Omental fat pad (tissue), 4 donors: ENCODE measurements around the gene DST. TPM values are rescaled to one million over a fixed set of nuclear protein-coding genes. Genes with fewer than 3 reads are reported as not detected.

Experiments used
- ATAC-seq: fragments of 150-250 bp; one replicate; pipeline ENCODE4 v1.9.1; 2016; ENCODE audit warnings: mild to moderate bottlenecking, moderate library complexity; ENCODE audit not compliant: low FRiP score
- DNase-seq: peaks from one replicate; pipeline ENCODE4 v3.0.0-alpha.2; 2019; ENCODE audit warnings: low spot score
- total RNA-seq, 4 donors: library from RNA; depleted of rRNA; stranded (reverse); fragments of >200 nt; gene quantifications; one replicate each; pipeline ENCODE4 v1.1.0, GENCODE V29; 2016
- TF ChIP-seq, protein P1 (sequence below), 3 donors: fragments of 450-650 bp; IDR thresholded peaks; one replicate each; pipeline ENCODE4 v1.5.1; 2016 to 2017; ENCODE audit warnings: antibody characterized with exemption in 3 of 3, mild to moderate bottlenecking in 3 of 3, moderate library complexity in 2 of 3

Gene DST
- total RNA-seq, 4 donors from 2014 or later = 126 to 371 (median 160) TPM

DNA sequence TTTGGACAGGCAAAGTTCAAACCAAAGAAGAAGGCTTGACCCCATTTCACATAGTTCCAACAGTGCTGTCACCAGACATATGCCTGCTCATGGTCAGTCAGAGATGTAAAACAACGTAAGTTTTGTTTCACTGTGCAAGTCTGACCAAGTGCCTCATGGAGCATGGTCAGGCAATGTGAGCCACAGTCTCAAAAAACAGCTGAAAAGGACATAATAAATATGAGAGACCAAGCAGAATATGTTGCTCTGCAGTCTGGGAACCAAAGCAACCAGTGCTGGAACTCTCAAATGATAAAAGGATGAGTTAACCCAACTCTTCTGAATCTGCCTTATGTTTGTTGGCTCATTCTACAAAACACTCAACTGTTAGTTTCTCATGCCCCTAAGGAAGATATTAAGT, 39.9 kb upstream of the DST start:
- no peak for ATAC-seq

DNA sequence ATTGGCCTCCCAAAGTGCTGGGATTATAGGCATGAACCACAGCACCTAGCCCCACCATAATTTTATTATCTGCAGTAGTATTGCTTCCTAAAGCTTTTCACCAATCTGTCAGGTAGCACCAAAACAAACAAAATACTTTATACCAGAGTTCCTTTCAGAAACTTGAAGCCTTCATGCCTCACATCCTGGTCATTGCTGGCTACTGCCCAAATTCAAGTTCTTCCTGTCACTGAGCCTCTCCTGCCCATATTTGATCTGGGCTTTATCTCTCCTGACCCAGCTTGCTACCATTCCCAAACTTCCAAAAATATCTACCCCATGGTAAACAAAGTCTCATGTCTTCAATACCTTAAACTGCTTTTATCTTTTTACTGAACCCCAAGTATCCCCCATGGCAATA, 34.9 kb upstream of the DST start:
- ATAC-seq = no peak
- no peak for DNase-seq
- TF ChIP-seq, protein P1, sequence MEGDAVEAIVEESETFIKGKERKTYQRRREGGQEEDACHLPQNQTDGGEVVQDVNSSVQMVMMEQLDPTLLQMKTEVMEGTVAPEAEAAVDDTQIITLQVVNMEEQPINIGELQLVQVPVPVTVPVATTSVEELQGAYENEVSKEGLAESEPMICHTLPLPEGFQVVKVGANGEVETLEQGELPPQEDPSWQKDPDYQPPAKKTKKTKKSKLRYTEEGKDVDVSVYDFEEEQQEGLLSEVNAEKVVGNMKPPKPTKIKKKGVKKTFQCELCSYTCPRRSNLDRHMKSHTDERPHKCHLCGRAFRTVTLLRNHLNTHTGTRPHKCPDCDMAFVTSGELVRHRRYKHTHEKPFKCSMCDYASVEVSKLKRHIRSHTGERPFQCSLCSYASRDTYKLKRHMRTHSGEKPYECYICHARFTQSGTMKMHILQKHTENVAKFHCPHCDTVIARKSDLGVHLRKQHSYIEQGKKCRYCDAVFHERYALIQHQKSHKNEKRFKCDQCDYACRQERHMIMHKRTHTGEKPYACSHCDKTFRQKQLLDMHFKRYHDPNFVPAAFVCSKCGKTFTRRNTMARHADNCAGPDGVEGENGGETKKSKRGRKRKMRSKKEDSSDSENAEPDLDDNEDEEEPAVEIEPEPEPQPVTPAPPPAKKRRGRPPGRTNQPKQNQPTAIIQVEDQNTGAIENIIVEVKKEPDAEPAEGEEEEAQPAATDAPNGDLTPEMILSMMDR (IDR thresholded peaks at IDR 0.05) = no peak

More for the DNA sequence above, 39.9 kb upstream of the DST start:
- no peak for DNase-seq
- TF ChIP-seq, protein P1 (IDR thresholded peaks at IDR 0.05) = no peak

DNA sequence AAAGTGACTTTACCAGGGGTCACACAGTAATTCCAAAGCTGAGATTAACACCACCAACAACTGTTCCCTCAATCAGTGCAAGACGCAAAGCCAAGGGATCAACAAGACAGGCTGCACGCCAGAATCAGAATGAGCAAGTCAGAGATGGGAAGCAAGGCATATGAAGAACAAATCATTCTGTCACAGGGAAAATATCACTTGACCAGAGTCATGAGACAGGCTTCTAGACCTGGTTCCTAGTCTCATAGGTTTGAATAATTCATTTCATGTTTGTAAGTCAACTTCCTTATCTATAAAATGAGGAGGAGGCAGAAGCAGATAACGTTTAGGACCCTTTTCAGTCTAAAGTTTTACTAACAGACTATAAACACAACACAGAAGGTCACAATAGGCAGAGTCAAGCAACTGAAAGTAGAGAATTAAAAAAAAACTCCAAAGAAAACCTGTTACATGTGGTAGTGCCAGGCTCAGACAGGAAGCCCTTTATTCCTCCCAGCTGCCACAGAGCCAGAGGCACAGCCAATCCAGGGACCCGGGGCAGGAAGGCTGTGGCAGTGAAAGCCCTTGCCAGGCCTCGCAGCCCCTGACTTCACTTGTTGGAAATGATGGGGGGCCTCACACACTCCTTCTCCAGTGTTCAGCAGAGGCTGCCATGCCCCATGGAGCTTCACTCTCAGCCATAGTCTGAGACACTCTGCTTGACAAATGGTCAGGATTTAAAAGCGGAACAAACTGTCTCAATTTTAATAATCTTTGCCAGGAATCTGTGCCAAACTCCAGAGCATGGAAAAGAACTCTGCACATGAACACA, 29.2 kb upstream of the DST start:
- DNase-seq (no peak), ATAC-seq (no peak)
- TF ChIP-seq, protein P1 (IDR thresholded peaks at IDR 0.05) = no peak

DNA sequence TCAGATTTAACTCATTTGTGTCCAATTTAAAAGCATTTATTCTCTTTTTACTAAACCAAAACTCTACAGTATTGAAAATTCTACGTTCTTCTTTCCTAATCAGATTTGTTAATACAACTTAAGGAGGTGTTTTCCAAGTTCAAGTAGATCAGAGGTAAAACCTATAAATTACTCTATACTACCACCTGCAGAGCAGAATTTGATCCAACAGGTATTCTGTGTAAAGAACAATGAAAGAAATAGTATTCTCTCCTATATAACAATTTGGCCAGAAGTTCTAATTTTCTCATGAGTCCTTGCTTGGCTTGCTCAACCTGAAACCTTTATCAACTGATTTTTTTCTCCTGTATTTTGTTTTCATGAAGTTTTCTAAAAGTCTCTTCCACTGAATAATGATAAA, 28.5 kb upstream of the DST start:
- ATAC-seq (no peak), DNase-seq (no peak)
- TF ChIP-seq, protein P1 (IDR thresholded peaks at IDR 0.05) = no peak

DNA sequence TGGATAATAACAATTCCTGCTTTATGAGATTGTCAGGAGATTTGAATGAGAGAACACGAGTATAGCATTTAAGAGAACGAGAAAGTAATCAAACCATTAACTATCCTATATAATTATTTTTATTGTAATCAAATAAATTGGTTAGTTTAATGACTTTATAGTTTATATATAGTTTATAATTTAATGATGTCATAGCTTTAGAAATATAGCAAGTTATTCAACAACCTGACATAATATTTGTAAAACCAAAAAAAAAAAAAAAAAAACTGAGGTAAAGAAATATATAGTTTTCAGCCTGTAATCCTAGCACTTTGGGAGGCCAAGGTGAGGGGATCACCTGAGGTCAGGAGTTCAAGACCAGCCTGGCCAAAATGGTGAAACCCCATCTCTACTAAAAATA, 26.4 kb upstream of the DST start:
- TF ChIP-seq, protein P1 (IDR thresholded peaks at IDR 0.05) = no peak
- ATAC-seq = no peak
- no peak for DNase-seq

DNA sequence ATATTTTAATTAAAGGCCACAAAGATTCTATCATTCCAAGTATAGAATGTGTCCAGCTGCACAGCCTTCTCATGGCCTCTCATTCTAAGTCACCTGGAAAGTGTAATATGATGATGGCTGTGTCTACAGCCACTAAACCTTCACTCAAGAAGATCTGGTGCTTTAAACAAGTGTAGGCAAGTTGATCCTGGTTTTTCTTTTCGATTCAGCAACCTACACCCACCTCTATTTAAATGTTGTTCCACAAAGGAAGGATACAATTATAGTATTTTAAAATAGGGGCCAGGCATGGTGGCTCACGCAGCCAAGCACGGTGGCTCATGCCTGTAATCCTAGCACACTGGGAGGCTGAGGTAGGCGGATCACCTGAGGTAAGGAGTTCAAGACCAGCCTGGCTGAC, 25.5 kb upstream of the DST start:
- TF ChIP-seq, protein P1 (IDR thresholded peaks at IDR 0.05) = no peak
- DNase-seq (no peak), ATAC-seq (no peak)

DNA sequence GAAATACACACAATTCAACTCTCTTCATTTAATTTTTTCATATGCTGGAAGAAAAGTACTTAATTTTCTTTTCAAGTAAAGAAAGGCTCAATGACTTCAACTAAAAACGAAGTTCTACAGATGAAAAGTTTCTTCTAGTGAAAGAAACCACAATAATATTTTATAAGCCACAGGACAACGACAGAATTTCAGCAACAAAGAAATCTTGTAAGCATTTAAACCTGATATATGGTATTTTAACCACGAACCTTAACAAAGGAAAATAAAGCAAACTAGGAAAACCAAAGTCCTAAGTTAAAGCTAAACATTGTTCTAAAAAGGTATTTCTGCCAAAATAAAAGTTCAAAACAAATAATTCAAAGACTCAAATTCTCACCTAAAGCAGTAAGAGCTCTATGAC, 24.6 kb upstream of the DST start:
- ATAC-seq (no peak), DNase-seq (no peak)
- TF ChIP-seq, protein P1 (IDR thresholded peaks at IDR 0.05) = no peak
